Caco-2 (cell line): ENCODE results near the gene SLC34A3. TPM values are rescaled to one million over a fixed set of nuclear protein-coding genes. Genes with fewer than 3 reads are reported as not detected.

Experiments
- BruUV-seq: library from RNA; stranded (reverse); fragments of 400-500 nt; replicated peaks from 2 replicates; lab custom pipeline; 2021; lab: Mats Ljungman, UMichigan
- CTCF ChIA-PET: fragments of 300-600 bp; sonication (Branson Sonifier 250); formaldehyde crosslinking; loops from one replicate; lab custom pipeline; 2022; ENCODE audit warnings: antibody characterized with exemption; lab: Charles Lee
- POLR2A ChIA-PET: fragments of 300-600 bp; sonication (Branson Sonifier 250); formaldehyde crosslinking; loops from one replicate; lab custom pipeline; 2022; ENCODE audit warnings: antibody characterized with exemption; lab: Charles Lee
- DNase-seq, 2 experiments: peaks; one replicate each; pipeline versions ENCODE4 v3.0.0 to v3.0.0-alpha.2; 2020 to 2022
- H3K27me3 ChIP-seq: replicated peaks from 2 replicates; pipeline ENCODE4 v1.6.0; 2011; ENCODE audit warnings: low read length; ENCODE audit not compliant: control insufficient read depth, insufficient read depth
- H3K36me3 ChIP-seq: 2 replicates; pipeline ENCODE4 v1.5.1; 2011; ENCODE audit warnings: low read length; ENCODE audit not compliant: control insufficient read depth, insufficient read depth
- H3K4me1 ChIP-seq: fragments of 250-450 bp; sonication (Bioruptor Pico); 2 replicates; pipeline ENCODE4 v1.5.1; 2020; ENCODE audit warnings: mild to moderate bottlenecking
- H3K4me3 ChIP-seq: 2 replicates; pipeline ENCODE4 v1.5.1; 2011; ENCODE audit warnings: low read depth, mild to moderate bottlenecking, control low read depth, low read length
- H3K9me3 ChIP-seq: fragments of 250-450 bp; sonication (Bioruptor Pico); 2 replicates; pipeline ENCODE4 v1.5.1; 2020; ENCODE audit warnings: mild to moderate bottlenecking, moderate library complexity
- H3K27ac Mint-ChIP-seq: one replicate; pipeline ENCODE4 v1.8.0; 2022; ENCODE audit warnings: mixed read lengths; ENCODE audit not compliant: unreplicated experiment
- H3K27me3 Mint-ChIP-seq: one replicate; pipeline ENCODE4 v1.8.0; 2022; ENCODE audit warnings: mixed read lengths; ENCODE audit not compliant: insufficient read depth, unreplicated experiment
- H3K36me3 Mint-ChIP-seq: one replicate; pipeline ENCODE4 v1.8.0; 2022; ENCODE audit warnings: mild to moderate bottlenecking, mixed read lengths; ENCODE audit not compliant: insufficient read depth, unreplicated experiment
- H3K4me1 Mint-ChIP-seq: one replicate; pipeline ENCODE4 v1.8.0; 2022; ENCODE audit warnings: low read depth, mixed read lengths; ENCODE audit not compliant: unreplicated experiment
- H3K4me3 Mint-ChIP-seq: one replicate; pipeline ENCODE4 v1.8.0; 2022; ENCODE audit warnings: mild to moderate bottlenecking, moderate library complexity, mixed read lengths; ENCODE audit not compliant: unreplicated experiment
- H3K9me3 Mint-ChIP-seq: one replicate; pipeline ENCODE4 v1.8.0; 2022; ENCODE audit warnings: mixed read lengths; ENCODE audit not compliant: unreplicated experiment
- intact Hi-C: fragments of 100-400 bp; cut with micrococcal nuclease; formaldehyde crosslinking; loops from one replicate; pipeline ENCODE4 v1.10.0; 2022; ENCODE audit not compliant: unreplicated experiment
- total RNA-seq: library from RNA; stranded (reverse); gene quantifications from 2 replicates; pipeline ENCODE4 v1.2.3, GENCODE V29; 2022
- TF ChIP-seq, protein P1 (sequence below), 2 experiments: fragments of 200-600 bp in 1 of 2; IDR thresholded peaks; 1 replicate in 1 of 2; 2 replicates in 1 of 2; pipeline versions ENCODE4 v1.5.1 to v1.8.0; 2011 to 2022; ENCODE audit warnings: antibody characterized with exemption in 1 of 2, control low read depth in 1 of 2, inconsistent platforms in 1 of 2, low read depth in 1 of 2, low read length in 1 of 2, mild to moderate bottlenecking in 1 of 2, moderate library complexity in 1 of 2; ENCODE audit not compliant: insufficient read depth in 1 of 2, severe bottlenecking in 1 of 2, unreplicated experiment in 1 of 2

The SLC34A3 gene
- total RNA-seq, 1 experiment from 2014 or later = not detected

- no TSS peak for BruUV-seq
- H3K36me3 Mint-ChIP-seq = peaks cover 28% of the 10 kb centered on the region
- CTCF ChIA-PET = interaction anchor here (0.7 to 1.2 kb wide), 10 partner anchors 10 to 154 kb away, joined by 3 to 12 read pairs (median 4); partner anchors contain the start of genes ANAPC2, SSNA1 and TUBB4B
- H3K4me3 Mint-ChIP-seq = peak within 1 kb of the TSS; percentile 78
- peaks cover under 1% of the 10 kb centered on the region for H3K4me1 Mint-ChIP-seq
- Histone ChIP-seq H3K4me1 (peaks cover 37% of the 10 kb centered on the region), H3K36me3 (no peaks in the 10 kb centered on the region), H3K27me3 (no peaks in the 10 kb centered on the region), H3K4me3 (peak within 1 kb of the TSS; percentile 80), H3K9me3 (no peaks in the 10 kb centered on the region)
- H3K27ac Mint-ChIP-seq = peak within 1 kb of the TSS; percentile 64
- no peaks in the 10 kb centered on the region for H3K27me3 Mint-ChIP-seq
- intact Hi-C loops = loop anchor here (1.0 to 5.0 kb wide), 3 partner anchors 11 to 37 kb away; no protein-coding TSS in a partner anchor
- POLR2A ChIA-PET = interaction anchor here (0.5 to 2.0 kb wide), 14 partner anchors 8 to 401 kb away, joined by 3 to 21 read pairs (median 4); partner anchors contain the start of genes ANAPC2, EXD3, MAN1B1 and NOXA1
- DNase-seq = peak; percentile 100
- H3K9me3 Mint-ChIP-seq = no peaks in the 10 kb centered on the region
- TF ChIP-seq, protein P1, sequence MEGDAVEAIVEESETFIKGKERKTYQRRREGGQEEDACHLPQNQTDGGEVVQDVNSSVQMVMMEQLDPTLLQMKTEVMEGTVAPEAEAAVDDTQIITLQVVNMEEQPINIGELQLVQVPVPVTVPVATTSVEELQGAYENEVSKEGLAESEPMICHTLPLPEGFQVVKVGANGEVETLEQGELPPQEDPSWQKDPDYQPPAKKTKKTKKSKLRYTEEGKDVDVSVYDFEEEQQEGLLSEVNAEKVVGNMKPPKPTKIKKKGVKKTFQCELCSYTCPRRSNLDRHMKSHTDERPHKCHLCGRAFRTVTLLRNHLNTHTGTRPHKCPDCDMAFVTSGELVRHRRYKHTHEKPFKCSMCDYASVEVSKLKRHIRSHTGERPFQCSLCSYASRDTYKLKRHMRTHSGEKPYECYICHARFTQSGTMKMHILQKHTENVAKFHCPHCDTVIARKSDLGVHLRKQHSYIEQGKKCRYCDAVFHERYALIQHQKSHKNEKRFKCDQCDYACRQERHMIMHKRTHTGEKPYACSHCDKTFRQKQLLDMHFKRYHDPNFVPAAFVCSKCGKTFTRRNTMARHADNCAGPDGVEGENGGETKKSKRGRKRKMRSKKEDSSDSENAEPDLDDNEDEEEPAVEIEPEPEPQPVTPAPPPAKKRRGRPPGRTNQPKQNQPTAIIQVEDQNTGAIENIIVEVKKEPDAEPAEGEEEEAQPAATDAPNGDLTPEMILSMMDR (IDR thresholded peaks at IDR 0.05; ENCODE audit: insufficient read depth in 1 of 2, low read depth in 1 of 2, low read length in 1 of 2, severe bottlenecking in 1 of 2, unreplicated experiment in 1 of 2) = no peak
Measured at GRCh38 chr9:137200311-137201204, 30.1 kb upstream of the SLC34A3 start, which contains the start of gene TPRN. Gene TPRN (minus strand): TSS chr9:137200741. CDS start chr9:137200711, 30 bp downstream.

GRCh38 chr9:137201205-137201868 is 29.4 kb upstream of the SLC34A3 start:
- Histone ChIP-seq H3K36me3 (no peaks in the 10 kb centered on the region), H3K4me3 (peak overlapping the region; percentile 80), H3K27me3 (no peaks in the 10 kb centered on the region), H3K4me1 (peaks cover 38% of the 10 kb centered on the region), H3K9me3 (no peaks in the 10 kb centered on the region)
- TF ChIP-seq, protein P1 (IDR thresholded peaks at IDR 0.05; ENCODE audit: insufficient read depth in 1 of 2, low read depth in 1 of 2, low read length in 1 of 2, severe bottlenecking in 1 of 2, unreplicated experiment in 1 of 2) = no peak
- H3K27me3 Mint-ChIP-seq = no peaks in the 10 kb centered on the region
- H3K27ac Mint-ChIP-seq = peak overlapping the region; percentile 64
- no TSS peak for BruUV-seq
- H3K4me1 Mint-ChIP-seq = peaks cover under 1% of the 10 kb centered on the region
- intact Hi-C loops = loop anchor here (5.0 kb wide), 1 partner anchor 36 kb away; no protein-coding TSS in a partner anchor
- DNase-seq = no peak
- no peaks in the 10 kb centered on the region for H3K9me3 Mint-ChIP-seq
- peaks cover 36% of the 10 kb centered on the region for H3K36me3 Mint-ChIP-seq
- ChIA-PET POLR2A (interaction anchor here (0.5 to 2.0 kb wide), 13 partner anchors 12 to 401 kb away, joined by 3 to 21 read pairs (median 5); partner anchors contain the start of genes ANAPC2, EXD3, MAN1B1 and NOXA1), CTCF (interaction anchor here (0.7 to 1.2 kb wide), 10 partner anchors 10 to 155 kb away, joined by 3 to 12 read pairs (median 4); partner anchors contain the start of genes ANAPC2, SSNA1 and TUBB4B)
- H3K4me3 Mint-ChIP-seq = peak overlapping the region; percentile 78

- POLR2A ChIA-PET = no interaction called here
Measured at GRCh38 chr9:137202966-137203365, 27.7 kb upstream of the SLC34A3 start.

More at GRCh38 chr9:137202966-137203365, 27.7 kb upstream of the SLC34A3 start:
- Mint-ChIP-seq H3K27me3 (no peaks in the 10 kb centered on the region), H3K9me3 (no peaks in the 10 kb centered on the region), H3K4me3 (no peak overlapping the region), H3K4me1 (peaks cover 12% of the 10 kb centered on the region), H3K27ac (no peak overlapping the region), H3K36me3 (peaks cover 46% of the 10 kb centered on the region)
- H3K36me3 ChIP-seq = no peaks in the 10 kb centered on the region
- DNase-seq = no peak
- no peak overlapping the region for H3K4me3 ChIP-seq
- no peaks in the 10 kb centered on the region for H3K27me3 ChIP-seq
- no TSS peak for BruUV-seq
- intact Hi-C loops = loop anchor here (5.0 kb wide), 1 partner anchor 34 kb away; no protein-coding TSS in a partner anchor
- CTCF ChIA-PET = no interaction called here
- TF ChIP-seq, protein P1 (IDR thresholded peaks at IDR 0.05; ENCODE audit: insufficient read depth in 1 of 2, low read depth in 1 of 2, low read length in 1 of 2, severe bottlenecking in 1 of 2, unreplicated experiment in 1 of 2) = no peak
- H3K9me3 ChIP-seq = no peaks in the 10 kb centered on the region
- peaks cover 36% of the 10 kb centered on the region for H3K4me1 ChIP-seq
